Measurements from ENCODE around the gene PRICKLE1.

PRICKLE1 gene

DNA sequence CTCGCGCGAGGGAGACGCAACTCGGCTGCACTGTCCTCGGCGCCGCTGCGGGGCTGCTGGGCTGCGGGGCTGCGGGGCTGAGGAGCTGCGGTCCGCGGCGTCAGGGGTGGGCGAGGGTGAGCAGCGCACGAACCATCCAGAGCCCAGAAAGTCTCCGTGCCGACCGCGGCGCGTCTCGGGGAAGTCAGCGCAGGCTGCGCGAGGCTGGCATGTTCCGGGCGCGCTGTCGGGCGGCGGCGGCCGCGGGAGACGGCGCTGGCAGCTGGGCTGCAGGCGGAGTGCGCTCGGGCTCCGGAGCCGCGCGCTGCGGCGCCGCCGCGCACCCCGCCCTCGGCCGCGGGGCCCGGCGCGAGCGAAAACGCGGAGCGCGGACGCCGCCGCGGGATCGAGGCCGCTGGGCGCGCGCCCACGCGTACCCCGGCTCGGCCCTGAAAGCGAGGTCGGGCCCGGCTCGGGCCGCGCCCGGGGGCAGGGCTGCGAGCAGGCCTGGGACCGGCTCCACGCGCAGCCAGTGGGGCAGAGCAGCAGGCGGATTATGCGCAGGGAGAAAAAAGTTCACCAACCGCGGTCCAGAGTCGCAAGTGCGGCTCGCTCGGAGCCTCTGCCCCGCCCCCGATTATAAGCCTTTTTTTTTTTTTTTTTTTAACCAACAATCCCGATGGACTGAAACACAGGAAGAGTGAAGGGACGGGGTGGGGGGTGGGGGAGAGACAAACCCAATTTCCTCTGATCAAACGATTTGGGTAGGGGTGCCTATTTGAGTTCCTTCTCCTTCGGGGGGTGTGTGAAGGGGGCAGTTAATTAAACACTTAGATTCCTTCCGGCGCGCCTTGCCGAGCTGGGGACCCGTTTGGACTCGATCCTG lies at the start of gene PRICKLE1:
Gene PRICKLE1, minus strand, starts transcription at position 282 of the 865 bp plus-strand sequence. CDS start 117,230 bp downstream, outside the sequence.
- no peak for DNase-seq (ENCODE audit: extremely low read depth in 1 of 2, low read depth in 1 of 2)

DNA sequence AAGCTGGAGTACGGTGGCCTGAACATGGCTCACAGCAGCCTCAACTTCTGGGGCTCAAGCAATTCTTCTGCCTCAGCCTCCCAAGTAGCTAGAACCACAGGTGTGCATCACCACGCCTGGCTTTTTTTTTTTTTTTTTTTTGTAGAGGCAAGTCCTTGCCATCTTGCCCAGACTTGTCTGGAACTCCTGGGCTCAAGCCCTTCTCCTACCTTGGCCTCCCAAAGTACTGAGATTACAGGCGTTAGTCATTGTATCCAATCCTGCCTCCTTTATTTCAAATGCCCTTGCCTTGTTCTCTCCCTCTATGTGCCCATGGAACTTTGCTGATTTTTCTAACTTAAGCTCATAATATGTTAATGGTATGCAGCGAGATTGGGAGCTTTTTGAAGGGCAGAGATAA lies 49.2 kb upstream of the PRICKLE1 start:
- no peak for DNase-seq (ENCODE audit: extremely low read depth in 1 of 2, low read depth in 1 of 2)

DNA sequence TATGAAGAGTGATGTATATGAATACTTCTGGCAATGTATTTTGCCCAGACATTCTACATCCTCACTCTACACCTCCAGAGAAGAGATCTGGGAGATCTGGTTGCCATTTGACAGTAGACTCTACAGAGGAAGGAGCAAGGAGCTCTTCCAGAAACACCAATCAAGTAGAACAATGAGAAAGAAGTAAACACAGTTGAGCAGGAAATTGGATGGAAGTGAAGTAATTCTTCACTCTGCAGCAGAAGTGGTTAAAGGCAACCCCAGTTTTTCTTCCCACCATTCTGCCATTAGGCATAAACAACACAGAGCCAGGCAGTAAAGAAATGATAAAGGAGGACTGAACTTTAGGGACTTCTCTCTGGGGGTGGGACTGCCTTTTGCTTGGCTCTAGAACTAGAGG lies 48.5 kb upstream of the PRICKLE1 start:
- no peak for DNase-seq (ENCODE audit: extremely low read depth in 1 of 2, low read depth in 1 of 2)

DNA sequence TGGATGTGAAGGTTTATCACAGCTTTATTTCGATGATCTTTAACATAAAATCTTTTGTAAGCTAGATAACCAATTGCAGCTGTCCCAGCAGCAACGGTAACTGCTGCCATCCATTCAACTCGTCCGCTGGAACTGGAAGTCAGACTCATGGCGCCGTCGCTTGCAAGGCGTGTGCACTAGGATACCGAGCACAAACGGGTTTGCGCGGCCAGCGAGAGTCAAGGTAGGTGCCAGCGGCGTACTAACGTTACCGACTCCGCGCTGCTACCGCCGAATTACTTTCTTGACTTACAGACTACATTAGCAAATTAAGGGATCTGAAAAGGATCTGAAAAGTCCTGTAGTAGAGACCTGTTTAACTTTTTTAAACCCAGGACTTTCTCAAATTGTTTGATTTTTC lies 47.4 kb upstream of the PRICKLE1 start:
- DNase-seq (ENCODE audit: extremely low read depth in 1 of 2, low read depth in 1 of 2), result no peak

DNA sequence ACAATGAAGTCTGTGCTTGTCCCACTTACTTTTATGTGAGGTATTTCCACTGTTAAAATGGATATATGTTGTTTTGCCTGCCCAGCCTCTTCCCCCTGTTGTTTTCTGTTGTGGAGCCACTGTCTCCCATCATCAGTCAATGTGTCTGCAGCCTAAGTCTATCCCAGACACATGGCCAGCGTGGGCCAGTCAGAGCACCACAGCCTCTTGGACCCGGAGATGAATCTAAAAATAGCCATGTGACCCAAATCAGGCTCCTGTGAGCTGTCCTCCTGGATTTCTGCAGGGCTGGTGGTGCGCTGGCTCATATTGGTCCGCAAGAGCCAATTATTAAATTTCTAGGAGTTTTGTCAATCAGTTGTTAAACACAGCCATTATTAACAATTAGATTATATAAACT lies 44.0 kb upstream of the PRICKLE1 start:
- no peak for DNase-seq (ENCODE audit: extremely low read depth in 1 of 2, low read depth in 1 of 2)

DNA sequence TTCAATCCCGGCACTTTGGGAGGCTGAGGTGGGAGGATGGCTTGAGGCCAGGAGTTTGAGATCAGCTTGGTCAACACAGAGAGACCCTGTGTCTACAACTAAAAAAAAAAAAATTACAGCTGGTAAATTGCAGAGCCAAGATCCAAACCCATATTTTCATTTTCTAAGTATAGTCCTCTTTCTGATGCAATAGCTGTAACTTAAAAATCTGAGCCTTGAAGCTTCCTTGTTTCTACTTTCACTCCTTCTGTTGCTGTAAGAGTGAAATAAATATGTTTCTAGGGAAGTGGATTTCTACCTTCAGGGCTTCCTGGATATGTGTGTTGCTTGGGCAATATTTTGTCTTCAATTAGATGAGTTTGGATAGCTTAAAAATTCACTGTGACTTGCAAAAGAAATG lies 42.0 kb upstream of the PRICKLE1 start:
- DNase-seq (ENCODE audit: extremely low read depth in 1 of 2, low read depth in 1 of 2), result no peak

DNA sequence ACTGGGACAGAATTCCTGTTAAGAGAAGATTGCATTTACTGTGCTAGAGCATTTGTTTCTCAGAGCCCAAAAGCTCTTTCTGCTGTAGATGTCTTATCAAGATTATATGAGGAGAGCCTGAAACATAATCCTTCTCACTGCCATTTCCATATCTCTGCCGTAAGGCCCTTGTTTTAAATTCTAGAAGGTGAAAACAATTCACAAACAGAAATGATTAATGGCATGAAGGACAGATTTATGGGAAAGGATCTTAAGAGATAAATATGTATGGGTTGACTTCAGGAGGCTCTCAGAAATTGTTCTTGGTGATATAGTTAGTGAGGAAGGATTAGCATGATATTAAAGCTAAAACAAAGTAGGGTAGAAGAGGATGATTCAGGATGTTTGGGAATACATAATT lies 40.8 kb upstream of the PRICKLE1 start:
- DNase-seq (ENCODE audit: extremely low read depth in 1 of 2, low read depth in 1 of 2), result no peak

DNA sequence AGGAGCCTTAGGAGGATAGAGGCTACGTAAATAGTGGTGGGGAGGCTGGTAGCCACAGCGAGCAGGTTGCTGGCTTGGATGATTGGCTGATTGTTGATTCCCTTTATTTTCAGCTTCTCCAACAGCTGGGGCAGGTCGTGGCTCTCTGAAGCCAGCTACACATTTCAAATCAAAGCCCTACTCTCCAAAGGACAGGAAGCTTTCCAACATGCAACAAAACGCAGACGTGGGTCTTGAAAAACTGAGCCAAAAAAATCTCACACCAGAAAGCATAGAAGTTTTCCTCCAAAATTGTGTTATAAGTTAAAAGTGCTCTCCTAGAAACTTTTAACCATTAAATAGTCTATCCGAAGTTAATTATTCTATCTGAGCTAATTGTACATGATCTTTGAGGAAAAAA lies 37.6 kb upstream of the PRICKLE1 start:
- DNase-seq (ENCODE audit: extremely low read depth in 1 of 2, low read depth in 1 of 2), result no peak

DNA sequence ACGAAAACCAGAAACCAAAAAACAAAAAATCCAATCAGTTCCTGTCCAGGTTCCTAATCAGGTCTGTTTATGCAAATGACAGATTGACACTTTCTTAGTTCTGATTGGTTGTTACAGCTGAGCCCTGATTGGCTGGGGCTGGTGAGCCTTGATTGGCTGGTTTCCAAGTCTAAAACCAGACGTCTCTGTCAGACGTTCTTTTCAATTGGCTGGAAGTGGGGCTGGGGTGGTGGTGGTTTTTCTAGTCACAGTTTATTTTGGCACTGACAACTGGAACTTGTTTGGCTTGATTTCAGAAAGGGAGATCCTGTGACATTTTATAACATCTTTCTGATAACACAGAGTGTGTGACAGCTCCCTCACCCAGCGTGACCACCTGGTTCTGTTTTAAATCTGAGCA lies 36.1 kb upstream of the PRICKLE1 start:
- no peak for DNase-seq (ENCODE audit: extremely low read depth in 1 of 2, low read depth in 1 of 2)

DNA sequence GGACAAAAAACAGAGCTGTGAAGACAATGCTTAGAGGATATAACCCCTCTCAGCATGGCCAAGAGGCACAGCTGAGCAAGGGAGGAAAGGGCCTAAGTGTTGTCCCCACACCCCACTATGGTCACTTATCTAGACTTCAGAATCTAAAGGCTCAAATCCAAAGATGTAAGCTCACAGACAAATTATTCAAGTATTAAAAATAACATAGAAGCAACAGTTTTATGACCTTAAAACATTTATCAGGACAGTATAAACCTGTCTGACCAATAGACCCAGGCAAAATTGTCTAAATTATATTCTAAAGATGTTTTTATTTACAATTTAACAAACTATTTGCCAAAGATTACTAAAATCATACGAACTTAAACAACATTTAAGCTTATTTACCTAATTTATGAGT lies 28.1 kb upstream of the PRICKLE1 start:
- no peak for DNase-seq (ENCODE audit: extremely low read depth in 1 of 2, low read depth in 1 of 2)

DNA sequence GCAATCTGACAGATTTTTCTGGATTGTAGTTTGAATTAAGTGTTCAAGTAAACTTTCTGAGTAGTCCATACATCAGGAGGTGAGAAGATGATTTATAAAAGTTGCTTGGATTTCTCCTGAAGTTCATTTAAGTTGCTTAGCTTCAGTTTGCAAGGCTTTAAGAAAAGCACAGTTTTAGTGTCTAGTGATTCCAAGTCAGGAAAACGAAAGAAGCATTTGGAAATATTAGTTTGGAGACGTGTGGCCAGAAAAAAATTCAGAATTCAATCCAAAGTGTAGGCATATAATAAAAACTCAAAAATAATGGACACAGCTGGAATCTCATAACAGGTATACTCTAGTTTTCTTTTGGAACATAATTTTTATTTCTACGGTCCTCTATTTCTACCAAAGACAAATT lies 25.5 kb upstream of the PRICKLE1 start:
- DNase-seq (ENCODE audit: extremely low read depth in 1 of 2, low read depth in 1 of 2), result no peak

DNA sequence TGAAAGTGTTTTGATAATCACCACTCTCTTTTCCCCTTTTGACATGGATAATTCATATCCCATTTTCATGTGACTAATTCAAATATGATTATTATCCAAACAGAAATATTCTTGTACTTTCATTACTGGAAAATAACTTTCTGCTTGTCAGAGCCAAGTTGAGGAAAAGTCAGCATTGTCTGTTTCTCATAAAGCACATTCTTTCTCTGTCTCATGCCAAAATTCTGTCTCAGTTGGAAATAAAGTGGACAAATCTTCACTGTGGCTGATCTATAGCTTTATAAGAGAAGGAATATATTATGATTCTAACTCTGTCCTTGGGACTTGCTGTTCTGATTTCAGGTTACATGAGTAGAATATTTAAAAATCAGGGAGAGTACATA lies 22.7 kb upstream of the PRICKLE1 start:
- DNase-seq (ENCODE audit: extremely low read depth in 1 of 2, low read depth in 1 of 2), result no peak

DNA sequence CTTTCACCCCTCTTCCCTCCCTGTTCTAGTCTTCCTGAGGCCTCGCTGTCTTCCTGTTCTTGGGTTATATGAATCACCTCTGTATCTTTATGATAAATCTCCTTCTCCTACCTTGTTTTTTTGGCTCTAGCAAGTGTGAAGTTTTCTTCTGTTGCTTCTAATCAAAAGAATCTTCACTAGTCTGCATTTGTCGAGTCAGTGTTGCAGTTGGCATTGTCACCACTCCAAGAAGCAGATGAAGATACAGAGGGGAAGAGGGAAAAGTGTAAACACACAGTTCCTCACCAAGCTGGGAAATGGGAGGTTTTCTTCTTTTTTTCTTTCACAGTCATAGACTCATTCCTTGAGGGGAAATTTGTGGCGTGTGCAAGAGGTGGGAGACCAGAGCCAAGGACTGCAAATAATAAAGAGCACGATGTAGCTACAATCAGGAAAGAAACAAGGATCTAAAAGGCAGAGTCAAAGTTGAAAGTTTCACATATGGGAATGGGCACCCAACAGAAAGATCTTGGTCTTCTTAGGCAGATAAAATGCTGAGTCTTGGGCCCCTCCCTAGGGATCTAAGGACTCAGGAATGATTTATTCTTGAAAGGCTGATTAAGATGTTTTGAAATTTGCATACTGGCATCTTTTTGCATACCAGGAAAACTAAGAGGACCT lies 22.2 kb upstream of the PRICKLE1 start:
- no peak for DNase-seq (ENCODE audit: extremely low read depth in 1 of 2, low read depth in 1 of 2)

DNA sequence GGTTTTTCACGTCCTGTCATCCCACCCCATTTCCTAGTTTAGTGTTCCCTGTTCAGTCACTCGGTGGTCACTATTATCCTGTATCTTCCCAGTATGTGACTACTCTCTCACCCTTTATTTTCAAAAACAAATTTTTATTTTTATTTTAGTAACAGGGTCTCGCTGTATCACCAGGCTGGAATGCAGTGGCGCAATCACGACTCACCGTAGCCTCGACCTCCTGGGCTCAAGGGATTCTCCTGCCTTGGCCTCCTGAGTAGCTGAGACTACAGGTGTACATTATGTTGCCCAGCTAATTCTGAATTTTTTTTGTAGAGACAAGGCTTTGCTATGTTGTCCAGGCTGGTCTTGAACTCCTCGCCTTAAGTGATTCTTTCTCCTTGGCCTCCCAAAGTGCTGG lies 20.1 kb upstream of the PRICKLE1 start:
- no peak for DNase-seq (ENCODE audit: extremely low read depth in 1 of 2, low read depth in 1 of 2)

DNA sequence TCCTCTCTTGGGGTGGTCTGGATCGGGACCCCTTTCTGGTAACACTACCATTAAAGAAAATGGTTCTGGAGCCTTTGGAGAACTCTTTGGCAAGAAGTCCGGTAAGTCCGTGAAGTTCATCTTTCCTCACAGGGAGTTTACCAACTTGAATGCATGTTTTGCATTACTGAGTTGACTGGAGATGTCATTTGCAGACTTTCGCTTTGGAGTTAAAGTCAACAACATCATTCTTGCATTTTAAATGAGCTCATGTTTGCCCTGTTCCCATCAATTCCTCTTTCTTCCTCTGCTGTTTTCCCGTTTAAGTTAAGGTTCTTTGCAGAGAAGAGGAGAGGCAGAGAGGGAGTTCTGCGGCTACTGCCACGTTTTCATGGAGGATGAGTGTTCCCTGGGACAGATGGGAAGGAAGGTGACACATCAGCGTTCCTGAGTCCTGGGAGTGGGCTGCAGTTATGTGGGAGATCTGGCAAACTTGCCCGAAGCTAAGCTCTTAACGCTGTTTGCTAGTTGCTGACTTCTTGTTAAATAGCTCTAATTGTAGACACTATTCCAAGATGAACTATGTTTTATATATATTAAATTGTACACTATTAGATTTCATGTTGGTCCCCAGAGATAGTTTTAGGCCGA lies 18.8 kb upstream of the PRICKLE1 start:
- no peak for DNase-seq (ENCODE audit: extremely low read depth in 1 of 2, low read depth in 1 of 2)

DNA sequence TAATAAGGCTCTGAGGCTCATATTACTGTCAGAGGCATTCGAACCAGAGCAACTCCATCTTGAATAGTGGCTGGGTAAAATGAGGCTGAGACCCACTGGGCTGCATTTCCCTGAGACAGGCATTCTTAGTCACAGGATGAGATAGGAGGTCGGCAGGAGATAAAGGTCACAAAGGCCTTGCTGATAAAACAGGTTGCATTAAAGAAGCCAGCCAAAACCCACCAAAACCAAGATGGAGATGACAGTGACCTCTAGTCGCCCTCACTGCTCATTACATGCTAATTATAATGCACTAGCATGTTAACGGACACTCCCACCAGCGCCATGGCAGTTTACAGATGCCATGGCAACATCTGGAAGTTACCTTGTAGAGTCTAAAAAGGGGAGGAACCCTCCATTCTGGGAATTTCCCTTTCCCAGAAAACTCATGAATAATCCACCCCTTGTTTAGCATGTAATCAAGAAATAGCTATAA lies 18.1 kb upstream of the PRICKLE1 start:
- no peak for DNase-seq (ENCODE audit: extremely low read depth in 1 of 2, low read depth in 1 of 2)

DNA sequence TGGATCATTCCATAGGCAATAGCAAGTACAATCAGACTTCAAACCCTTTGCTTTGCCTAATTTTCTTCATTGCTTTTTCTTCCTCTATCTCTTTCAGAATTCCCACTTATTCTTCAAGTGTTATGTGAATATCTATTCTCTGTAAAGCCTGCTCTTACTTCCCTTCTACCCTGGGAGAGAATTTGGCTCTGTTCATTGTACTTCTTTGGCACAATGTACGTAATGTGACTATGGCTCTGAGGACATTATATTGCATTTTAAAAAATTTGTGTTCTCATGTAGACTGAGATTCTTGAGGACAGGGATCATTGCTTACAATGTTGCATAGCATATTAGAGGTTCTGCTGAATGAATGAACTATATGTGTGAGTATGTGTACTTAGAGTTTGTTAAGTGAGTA lies 16.9 kb upstream of the PRICKLE1 start:
- no peak for DNase-seq (ENCODE audit: extremely low read depth in 1 of 2, low read depth in 1 of 2)

DNA sequence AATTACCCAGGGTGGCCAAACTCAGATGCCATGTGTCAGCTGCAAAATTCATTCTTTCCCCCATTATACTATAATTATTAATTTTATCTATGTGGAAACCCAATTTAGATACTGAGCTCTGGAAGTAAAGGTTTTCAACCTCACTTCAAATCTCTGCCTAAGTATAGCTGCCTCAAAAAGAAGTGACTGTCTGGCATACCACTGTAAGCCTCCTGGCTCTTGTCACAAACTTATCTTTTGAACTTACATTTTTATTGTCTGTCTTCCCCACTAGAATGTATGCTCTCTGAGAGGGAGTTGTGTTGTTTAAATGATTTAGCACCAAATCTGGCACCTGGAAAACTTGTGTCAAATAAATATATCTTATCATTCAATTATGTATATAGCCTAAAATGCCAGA lies 16.1 kb upstream of the PRICKLE1 start:
- no peak for DNase-seq (ENCODE audit: extremely low read depth in 1 of 2, low read depth in 1 of 2)

DNA sequence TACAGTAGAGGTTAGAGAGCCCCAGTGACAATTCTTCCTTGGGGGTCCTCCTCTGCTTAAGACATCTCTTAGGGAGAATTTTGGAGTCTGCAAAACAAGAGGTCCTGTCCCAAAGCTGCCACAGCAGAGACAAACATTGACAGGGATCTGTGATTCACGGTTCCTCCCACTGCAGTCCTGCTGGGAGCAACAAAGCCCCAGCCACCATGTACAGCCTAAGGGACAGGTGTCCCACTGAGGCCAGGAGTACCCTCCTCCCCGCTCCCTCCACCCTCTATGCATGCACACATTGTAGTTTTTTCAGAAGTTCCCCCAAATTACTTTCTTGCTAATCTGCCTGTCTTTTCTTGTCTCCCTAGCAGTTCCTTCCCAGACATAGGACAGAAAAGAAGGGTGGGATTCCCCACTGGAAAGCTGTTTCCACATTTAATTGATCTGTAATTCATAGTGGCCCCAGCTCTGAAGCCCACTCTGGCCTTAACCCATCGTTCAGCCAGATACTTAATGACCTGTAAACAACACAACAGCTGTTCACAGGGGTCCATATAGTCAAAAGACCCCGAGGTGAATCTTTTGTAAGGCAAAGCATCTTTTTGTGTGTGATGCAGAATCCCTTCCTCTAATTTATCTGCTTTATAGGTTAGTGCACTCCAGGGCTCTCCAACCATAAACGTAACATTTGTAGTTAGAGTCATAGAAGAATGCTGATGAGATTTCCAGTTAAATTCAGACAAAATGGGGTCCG lies 13.9 kb upstream of the PRICKLE1 start:
- DNase-seq (ENCODE audit: extremely low read depth in 1 of 2, low read depth in 1 of 2), result no peak

DNA sequence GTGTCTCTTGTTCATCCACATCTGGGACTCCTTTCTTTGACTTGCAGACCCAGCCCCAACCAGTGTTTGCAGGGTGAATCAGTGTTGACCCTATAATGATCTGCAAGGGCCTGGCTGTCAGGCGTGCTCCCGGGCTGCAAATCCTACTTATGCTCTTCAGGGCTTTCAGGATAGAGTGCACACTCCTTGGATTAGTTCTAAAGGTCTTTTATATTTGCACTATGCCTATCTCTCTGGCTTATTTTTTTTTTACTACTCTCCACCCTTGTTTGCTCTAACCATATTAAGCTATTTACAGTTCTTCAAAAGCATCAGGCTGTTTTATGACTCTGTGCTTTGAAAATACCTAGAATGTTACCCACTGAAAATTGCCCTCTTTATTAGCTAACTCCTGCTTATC lies 4.3 kb upstream of the PRICKLE1 start:
- no peak for DNase-seq (ENCODE audit: extremely low read depth in 1 of 2, low read depth in 1 of 2)

DNA sequence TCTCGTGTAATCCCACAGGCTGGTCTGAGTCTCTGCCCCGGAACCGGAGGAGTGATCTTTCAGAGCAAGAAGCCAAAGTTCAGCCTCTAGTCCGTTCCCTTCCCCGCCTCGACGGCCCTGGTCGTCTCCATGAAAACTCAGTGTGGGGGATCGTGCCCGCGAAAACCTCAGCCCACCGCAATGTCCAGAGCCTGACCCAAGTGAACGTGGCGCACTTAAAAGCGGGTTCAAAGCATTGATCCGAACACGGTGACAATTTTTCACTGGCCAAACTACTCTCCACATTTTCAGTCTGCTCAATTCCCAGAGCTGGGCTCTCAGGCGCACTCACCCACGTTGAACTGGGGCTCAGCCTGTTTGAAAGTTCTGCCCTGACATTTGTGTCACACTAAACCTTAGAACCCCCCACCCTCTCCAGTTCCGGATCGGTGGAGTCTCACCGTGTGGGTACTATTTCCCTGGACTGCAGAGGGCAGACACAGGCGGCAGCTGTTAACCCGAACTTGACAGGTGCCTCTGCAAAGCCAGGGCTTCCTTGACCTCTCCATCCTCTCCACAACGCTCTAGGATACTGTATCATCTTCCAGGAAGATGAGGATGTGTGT lies 886 bp upstream of the PRICKLE1 start:
- no peak for DNase-seq (ENCODE audit: extremely low read depth in 1 of 2, low read depth in 1 of 2)
